Tibial nerve (tissue), 4 donors: ENCODE results near the gene EVA1C. TPM values are rescaled to one million over a fixed set of nuclear protein-coding genes. Genes with fewer than 3 reads are reported as not detected.

Experiments used
- DNase-seq, 2 donors: peaks; one replicate each; pipeline ENCODE4 v3.0.0-alpha.2; 2019; ENCODE audit warnings: low spot score in 2 of 2
- H3K27ac ChIP-seq, 4 donors: fragments of 200-600 bp; sonication (generic) in 3 of 4; one replicate each; pipeline ENCODE4 v1.5.1; 2017 to 2019; ENCODE audit warnings: mild to moderate bottlenecking in 1 of 4
- H3K27me3 ChIP-seq, 2 donors: fragments of 200-600 bp; sonication (generic) in 1 of 2; one replicate each; pipeline versions ENCODE4 v1.5.1 to v1.6.0; 2017 to 2019
- H3K36me3 ChIP-seq, 3 donors: fragments of 200-600 bp; sonication (generic); one replicate each; pipeline ENCODE4 v1.5.1; 2018 to 2019
- H3K4me1 ChIP-seq, 4 donors: fragments of 200-600 bp; sonication (generic) in 3 of 4; one replicate each; pipeline ENCODE4 v1.5.1; 2017 to 2019
- H3K4me3 ChIP-seq, 4 donors: fragments of 200-600 bp; sonication (generic) in 3 of 4; one replicate each; pipeline ENCODE4 v1.5.1; 2017 to 2019; ENCODE audit warnings: mild to moderate bottlenecking in 1 of 4, moderate library complexity in 1 of 4
- H3K9me3 ChIP-seq, 4 donors: fragments of 200-600 bp; sonication (generic) in 3 of 4; one replicate each; pipeline ENCODE4 v1.5.1; 2017 to 2019
- EP300 ChIP-seq, 2 donors: sonication (generic); formaldehyde crosslinking; IDR thresholded peaks; one replicate each; pipeline ENCODE4 v1.6.1; 2017; ENCODE audit warnings: antibody characterized with exemption in 2 of 2, mild to moderate bottlenecking in 1 of 2
- POLR2A ChIP-seq, 2 donors: fragments of 450-650 bp; IDR thresholded peaks; one replicate each; pipeline ENCODE4 v1.6.1; 2017; ENCODE audit warnings: antibody characterized with exemption in 2 of 2, mild to moderate bottlenecking in 2 of 2, moderate library complexity in 2 of 2
- WGBS, 2 donors: methylation state at CpG; one replicate each; pipeline ENCODE4 v1.1.5; 2018; 5-methylcytosine and 5-hydroxymethylcytosine counted together
- total RNA-seq, 4 donors: library from RNA; depleted of rRNA; stranded (reverse); fragments of >200 nt; gene quantifications; one replicate each; pipeline ENCODE4 v1.1.0, GENCODE V29; 2016
- TF ChIP-seq, protein P1 (sequence below), 5 experiments: fragments of 200-600 bp in 3 of 5; fragments of 450-650 bp in 2 of 5; sonication (generic) in 3 of 5; IDR thresholded peaks; one replicate each; pipeline ENCODE4 v1.5.1; 2016 to 2019; ENCODE audit warnings: antibody characterized with exemption in 5 of 5, mild to moderate bottlenecking in 3 of 5, moderate library complexity in 2 of 5

The EVA1C gene
- total RNA-seq, 4 donors from 2014 or later, result 72.6 to 85.9 (median 75.6) TPM

DNA sequence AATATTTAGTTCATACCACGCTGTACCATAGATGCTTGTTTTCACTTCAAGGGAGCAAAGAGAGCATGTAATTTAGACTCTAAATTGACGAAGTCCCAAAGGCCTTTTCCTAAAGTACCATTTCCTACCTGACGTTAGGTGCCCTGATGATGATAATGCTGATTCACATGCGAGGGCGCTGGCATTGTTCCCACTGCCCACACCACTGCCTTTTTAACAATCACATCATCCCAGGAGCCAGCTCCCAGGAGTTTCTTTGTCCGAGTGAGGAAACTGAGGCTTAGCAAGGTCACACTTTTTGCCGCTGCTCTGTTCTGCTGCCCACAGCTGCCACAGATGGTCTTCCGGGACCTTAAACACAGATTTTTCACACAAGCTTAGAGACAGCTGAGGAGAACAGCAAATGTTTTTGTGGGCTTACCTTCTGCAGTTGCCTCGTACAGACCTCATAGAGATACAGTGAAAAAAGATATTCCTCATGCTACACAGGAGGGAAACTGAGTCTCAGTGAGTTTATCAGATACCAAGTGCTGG, 69.4 kb downstream of the EVA1C start:
- DNase-seq, result no peak
- H3K36me3 ChIP-seq, result peaks cover 0 to 1% (median 0%) of the 10 kb centered on the region in 3 donors
- peaks cover 0 to 21% (median 0%) of the 10 kb centered on the region in 4 donors for H3K4me1 ChIP-seq
- H3K27ac ChIP-seq, result peak overlapping the region in 1 of 4 donors; percentile 85
- H3K4me3 ChIP-seq, result no peak overlapping the region
- no peaks in the 10 kb centered on the region for H3K27me3 ChIP-seq
- WGBS, 2 donors, result 81 to 82% methylated on average over 9 of the region's 9 CpGs
- TF ChIP-seq POLR2A (IDR thresholded peaks at IDR 0.05) (no peak), EP300 (IDR thresholded peaks at IDR 0.05) (no peak)
- TF ChIP-seq, protein P1, sequence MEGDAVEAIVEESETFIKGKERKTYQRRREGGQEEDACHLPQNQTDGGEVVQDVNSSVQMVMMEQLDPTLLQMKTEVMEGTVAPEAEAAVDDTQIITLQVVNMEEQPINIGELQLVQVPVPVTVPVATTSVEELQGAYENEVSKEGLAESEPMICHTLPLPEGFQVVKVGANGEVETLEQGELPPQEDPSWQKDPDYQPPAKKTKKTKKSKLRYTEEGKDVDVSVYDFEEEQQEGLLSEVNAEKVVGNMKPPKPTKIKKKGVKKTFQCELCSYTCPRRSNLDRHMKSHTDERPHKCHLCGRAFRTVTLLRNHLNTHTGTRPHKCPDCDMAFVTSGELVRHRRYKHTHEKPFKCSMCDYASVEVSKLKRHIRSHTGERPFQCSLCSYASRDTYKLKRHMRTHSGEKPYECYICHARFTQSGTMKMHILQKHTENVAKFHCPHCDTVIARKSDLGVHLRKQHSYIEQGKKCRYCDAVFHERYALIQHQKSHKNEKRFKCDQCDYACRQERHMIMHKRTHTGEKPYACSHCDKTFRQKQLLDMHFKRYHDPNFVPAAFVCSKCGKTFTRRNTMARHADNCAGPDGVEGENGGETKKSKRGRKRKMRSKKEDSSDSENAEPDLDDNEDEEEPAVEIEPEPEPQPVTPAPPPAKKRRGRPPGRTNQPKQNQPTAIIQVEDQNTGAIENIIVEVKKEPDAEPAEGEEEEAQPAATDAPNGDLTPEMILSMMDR (IDR thresholded peaks at IDR 0.05), result no peak
- H3K9me3 ChIP-seq, result no peaks in the 10 kb centered on the region

DNA sequence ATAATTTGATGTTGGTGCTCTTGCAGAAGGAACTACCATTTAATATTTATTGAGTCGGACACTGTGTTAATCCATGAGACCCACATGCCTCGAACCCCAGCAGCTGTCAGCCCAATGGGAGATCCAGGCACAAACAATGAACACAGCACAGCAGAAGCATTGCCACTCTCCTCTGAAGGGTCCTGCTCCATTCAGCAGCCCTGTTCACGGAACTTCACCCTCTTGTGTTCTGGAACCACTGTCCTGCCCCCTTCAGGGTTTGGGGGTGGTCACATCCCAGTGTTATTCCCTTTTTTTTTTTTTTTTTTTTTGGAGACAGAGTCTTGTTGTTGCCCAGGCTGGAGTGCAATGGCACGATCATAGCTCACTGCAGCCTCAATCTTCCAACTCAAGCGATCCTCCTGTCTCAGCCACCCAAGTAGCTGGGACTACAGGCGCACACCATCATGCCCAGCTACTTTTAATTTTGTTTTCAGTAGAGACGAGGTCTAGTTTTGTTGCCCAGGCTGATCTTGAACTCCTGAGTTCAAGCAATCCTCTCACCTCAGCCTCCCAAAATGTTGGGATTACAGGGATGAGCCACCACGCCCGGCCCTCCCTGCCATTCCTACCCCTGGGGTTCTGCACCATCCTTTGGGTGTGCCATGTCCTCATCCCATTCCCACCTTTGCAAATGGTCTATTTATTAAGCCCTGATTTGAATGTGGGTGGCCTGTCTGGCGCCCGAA, 70.2 kb downstream of the EVA1C start:
- H3K4me3 ChIP-seq, result no peak overlapping the region
- DNase-seq, result no peak

DNA sequence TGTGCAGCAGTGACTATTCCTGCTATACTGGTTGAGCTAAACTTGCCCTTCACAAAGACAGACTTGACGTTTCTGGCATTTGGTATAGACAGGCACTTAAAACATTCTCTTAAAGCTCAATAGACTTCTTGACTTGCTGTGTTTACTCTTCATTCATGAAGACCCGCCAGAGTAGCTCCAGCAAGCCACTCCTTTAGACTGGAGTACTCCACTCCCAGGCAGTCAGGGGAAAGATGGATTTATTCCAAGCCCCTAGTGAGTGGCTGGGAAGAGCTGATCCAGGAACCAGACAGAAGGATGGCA, 70.7 kb downstream of the EVA1C start:
- Histone ChIP-seq H3K36me3 (peaks cover 0 to 2% (median 0%) of the 10 kb centered on the region in 3 donors), H3K9me3 (no peaks in the 10 kb centered on the region), H3K4me1 (peaks cover 0 to 21% (median 0%) of the 10 kb centered on the region in 4 donors), H3K27ac (peak overlapping the region in 2 of 4 donors; percentile 3 to 85), H3K4me3 (no peak overlapping the region), H3K27me3 (no peaks in the 10 kb centered on the region)
- no peak for DNase-seq
- TF ChIP-seq, protein P1 (IDR thresholded peaks at IDR 0.05), result no peak
- TF ChIP-seq EP300 (IDR thresholded peaks at IDR 0.05) (no peak), POLR2A (IDR thresholded peaks at IDR 0.05) (no peak)
- 26 to 49% methylated on average over 2 of the region's 2 CpGs for WGBS, 2 donors

More for the DNA sequence above, 70.2 kb downstream of the EVA1C start:
- Histone ChIP-seq H3K4me1 (peaks cover 0 to 21% (median 0%) of the 10 kb centered on the region in 4 donors), H3K27ac (peak overlapping the region in 1 of 4 donors; percentile 85), H3K27me3 (no peaks in the 10 kb centered on the region), H3K36me3 (no peaks in the 10 kb centered on the region), H3K9me3 (no peaks in the 10 kb centered on the region)
- WGBS, 2 donors, result 87 to 92% methylated on average over 11 of the region's 11 CpGs
- TF ChIP-seq, protein P1 (IDR thresholded peaks at IDR 0.05), result no peak
- TF ChIP-seq POLR2A (IDR thresholded peaks at IDR 0.05), result no peak
- TF ChIP-seq EP300 (IDR thresholded peaks at IDR 0.05), result no peak

DNA sequence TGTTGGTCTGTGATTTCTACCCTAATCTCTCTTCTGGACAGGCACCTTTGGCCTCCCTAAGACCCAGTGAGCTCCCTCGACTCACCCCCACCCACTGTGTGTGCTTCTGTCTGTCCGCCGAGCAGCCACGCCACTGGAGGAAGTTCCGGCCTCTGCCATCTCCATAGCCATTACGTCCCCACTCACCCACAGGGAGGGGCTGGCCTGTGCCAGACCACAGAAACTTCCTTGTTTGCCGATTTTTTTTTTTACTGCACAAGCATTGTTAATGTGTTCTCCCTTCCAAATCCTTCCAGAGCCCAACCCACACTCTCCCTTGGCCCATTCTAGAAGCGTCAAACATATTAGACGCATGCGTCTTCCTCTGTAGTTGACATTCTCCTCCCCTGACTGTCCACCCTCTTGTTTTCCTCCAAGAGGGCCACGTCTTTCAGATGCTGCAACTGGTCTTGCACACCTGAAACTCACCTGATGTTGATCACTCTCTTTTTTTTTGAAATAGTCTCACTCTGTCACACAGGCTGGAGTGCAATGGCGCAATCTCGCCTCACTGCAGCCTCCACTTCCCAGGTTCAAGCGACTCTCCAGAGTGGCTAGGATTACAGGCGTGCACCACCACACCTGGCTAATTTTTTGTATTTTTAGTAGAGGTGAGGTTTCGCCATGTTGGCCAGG, 72.3 kb downstream of the EVA1C start:
- Histone ChIP-seq H3K4me3 (no peak overlapping the region), H3K9me3 (peaks cover 0 to 3% (median 0%) of the 10 kb centered on the region in 4 donors), H3K27me3 (no peaks in the 10 kb centered on the region), H3K4me1 (peaks cover 0 to 10% (median 0%) of the 10 kb centered on the region in 4 donors), H3K27ac (peak overlapping the region; percentile 35 to 85 (median 62)), H3K36me3 (peaks cover 0 to 18% (median 0%) of the 10 kb centered on the region in 3 donors)
- no peak for DNase-seq
- 51 to 72% methylated on average over 16 of the region's 16 CpGs for WGBS, 2 donors
- TF ChIP-seq, protein P1 (IDR thresholded peaks at IDR 0.05), result no peak
- TF ChIP-seq EP300 (IDR thresholded peaks at IDR 0.05), result peak; percentile 44 to 84

DNA sequence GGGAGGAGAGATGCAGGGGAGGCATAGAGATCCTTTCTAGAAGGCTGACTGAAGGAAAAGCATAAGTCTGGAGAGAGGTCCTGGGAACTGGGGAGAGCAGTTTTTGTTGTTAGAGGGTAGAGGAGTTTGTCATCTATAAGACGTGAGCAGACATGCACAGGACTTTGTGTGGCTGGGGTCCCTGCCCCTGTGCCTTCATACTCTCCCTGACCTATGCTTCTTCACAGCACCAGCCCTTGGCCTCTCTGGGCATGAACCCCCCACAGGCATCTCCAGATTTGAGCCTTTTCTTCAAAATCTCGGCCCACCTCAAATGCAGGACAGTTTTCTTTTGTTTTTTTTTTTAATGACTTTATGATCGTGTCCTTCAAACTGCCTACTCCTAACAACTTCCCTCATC, 79.9 kb downstream of the EVA1C start:
- Histone ChIP-seq H3K9me3 (peaks cover 0 to 3% (median 0%) of the 10 kb centered on the region in 4 donors), H3K27me3 (no peaks in the 10 kb centered on the region), H3K4me1 (peaks cover 0 to 22% (median 0%) of the 10 kb centered on the region in 4 donors), H3K4me3 (no peak overlapping the region), H3K27ac (peak overlapping the region in 1 of 4 donors; percentile 53), H3K36me3 (peaks cover 0 to 53% (median 0%) of the 10 kb centered on the region in 3 donors)
- DNase-seq, result no peak
- 76 to 80% methylated on average over 3 of the region's 3 CpGs for WGBS, 2 donors
- TF ChIP-seq EP300 (IDR thresholded peaks at IDR 0.05), result no peak
- TF ChIP-seq POLR2A (IDR thresholded peaks at IDR 0.05), result no peak
- TF ChIP-seq, protein P1 (IDR thresholded peaks at IDR 0.05), result no peak
